NCI-H1105 treated with DMSO at 0.1 percent for 48 hours (cell line): ENCODE measurements around the gene CNGA3.
"Not testable (repeated sequence)": the region's sequence is repeated elsewhere in the genome, so short reads cannot be mapped to it uniquely, and the experiment has no call there.

Experiments
- DNase-seq: peaks from one replicate; lab custom pipeline; 2025; lab: John Stamatoyannopoulos, UW

Gene CNGA3

GRCh38 chr2:98403878-98404277, 57.6 kb downstream of the CNGA3 start:
- DNase-seq, result no peak

- DNase-seq, result no peak
Measured at GRCh38 chr2:98404556-98405250, 58.4 kb downstream of the CNGA3 start.

- DNase-seq, result no peak
Measured at GRCh38 chr2:98405301-98405700, 59.0 kb downstream of the CNGA3 start.

GRCh38 chr2:98408155-98408554, 61.9 kb downstream of the CNGA3 start:
- DNase-seq, result no peak

GRCh38 chr2:98412751-98413458, 66.6 kb downstream of the CNGA3 start:
- DNase-seq, result peak; percentile 54

- not testable (repeated sequence) for DNase-seq
Measured at GRCh38 chr2:98414246-98414645, 68.0 kb downstream of the CNGA3 start.

- DNase-seq, result not testable (repeated sequence)
Measured at GRCh38 chr2:98415719-98416248, 69.5 kb downstream of the CNGA3 start.

GRCh38 chr2:98416383-98417159, 70.3 kb downstream of the CNGA3 start:
- no peak for DNase-seq

GRCh38 chr2:98419544-98419943, 73.3 kb downstream of the CNGA3 start:
- no peak for DNase-seq

GRCh38 chr2:98419977-98420725, 73.9 kb downstream of the CNGA3 start:
- DNase-seq, result no peak

GRCh38 chr2:98422449-98422848, 76.2 kb downstream of the CNGA3 start:
- no peak for DNase-seq

- DNase-seq, result no peak
Measured at GRCh38 chr2:98426771-98427170, 80.5 kb downstream of the CNGA3 start.

GRCh38 chr2:98432145-98432544, 85.9 kb downstream of the CNGA3 start:
- DNase-seq, result no peak

- no peak for DNase-seq
Measured at GRCh38 chr2:98433363-98433964, 87.2 kb downstream of the CNGA3 start.

- DNase-seq, result no peak
Measured at GRCh38 chr2:98434492-98434891, 88.2 kb downstream of the CNGA3 start.

GRCh38 chr2:98435670-98436069, 89.4 kb downstream of the CNGA3 start:
- not testable (repeated sequence) for DNase-seq

- DNase-seq, result no peak
Measured at GRCh38 chr2:98436734-98437133, 90.5 kb downstream of the CNGA3 start.

GRCh38 chr2:98438190-98439133, 92.2 kb downstream of the CNGA3 start:
- no peak for DNase-seq

GRCh38 chr2:98441706-98442450, 95.6 kb downstream of the CNGA3 start:
- no peak for DNase-seq

- no peak for DNase-seq
Measured at GRCh38 chr2:98442488-98442887, 96.2 kb downstream of the CNGA3 start.
